ENCODE measurements around the gene C3orf20.

Gene C3orf20

GRCh38 chr3:14646131-14646573, 28.8 kb upstream of the C3orf20 start:
- Histone ChIP-seq H3K14ac (ENCODE audit: low read length) (no peak overlapping the region), H3K4me1 (ENCODE audit: control insufficient read depth in 1 of 2, insufficient read depth in 2 of 2, low read length in 2 of 2) (no peaks in the 10 kb centered on the region), H3K9ac (ENCODE audit: low read length) (no peak overlapping the region), H3K27me3 (ENCODE audit: insufficient read depth, low read length) (no peaks in the 10 kb centered on the region), H2AK5ac (ENCODE audit: low read length) (no peak overlapping the region), H3K36me3 (ENCODE audit: control insufficient read depth in 1 of 2, insufficient read depth in 2 of 2, low read length in 2 of 2) (no peaks in the 10 kb centered on the region), H3K27ac (ENCODE audit: low read depth, low read length) (no peak overlapping the region), H4K8ac (ENCODE audit: low read depth, low read length) (no peak overlapping the region), H2AFZ (ENCODE audit: insufficient read depth, low read length, poor library complexity) (no peak overlapping the region), H3K79me2 (ENCODE audit: control insufficient read depth, insufficient read depth, low read length, poor library complexity) (no peaks in the 10 kb centered on the region), H3K9me3 (ENCODE audit: insufficient read depth, low read depth, low read length) (peaks cover 1% of the 10 kb centered on the region), H3K4me3 (ENCODE audit: low read depth, low read length) (no peak overlapping the region), H2BK12ac (ENCODE audit: low read length) (no peak overlapping the region), H3K4ac (ENCODE audit: low read depth, low read length) (no peak overlapping the region), H4K12ac (ENCODE audit: low read depth, low read length) (no peak overlapping the region), H3K79me1 (ENCODE audit: low read length) (no peaks in the 10 kb centered on the region), H3K4me2 (ENCODE audit: low read length) (no peak overlapping the region), H3K23ac (ENCODE audit: low read length) (no peak overlapping the region), H2BK120ac (ENCODE audit: insufficient read depth, low read length, poor library complexity) (no peak overlapping the region), H2BK5ac (ENCODE audit: low read depth, low read length, poor library complexity) (no peak overlapping the region), H3K18ac (ENCODE audit: low read length) (no peak overlapping the region), H4K91ac (ENCODE audit: low read depth, low read length) (no peak overlapping the region)
- DNase-seq: no peak
- WGBS (ENCODE audit: extremely low coverage, insufficient coverage, insufficient read length): no CpG with 5 or more reads among the region's 6 CpGs

GRCh38 chr3:14646589-14647413, 28.1 kb upstream of the C3orf20 start:
- peaks cover 2% of the 10 kb centered on the region for H3K79me2 ChIP-seq (ENCODE audit: control insufficient read depth, insufficient read depth, low read length, poor library complexity)
- no peak overlapping the region for H3K4me2 ChIP-seq (ENCODE audit: low read length)
- H4K8ac ChIP-seq (ENCODE audit: low read depth, low read length): no peak overlapping the region
- H3K23ac ChIP-seq (ENCODE audit: low read length): no peak overlapping the region
- H3K18ac ChIP-seq (ENCODE audit: low read length): no peak overlapping the region
- no peak overlapping the region for H2AK5ac ChIP-seq (ENCODE audit: low read length)
- no peak overlapping the region for H3K4me3 ChIP-seq (ENCODE audit: low read depth, low read length)
- no peak overlapping the region for H2BK12ac ChIP-seq (ENCODE audit: low read length)
- H3K9me3 ChIP-seq (ENCODE audit: insufficient read depth, low read depth, low read length): peaks cover 1% of the 10 kb centered on the region
- no peak overlapping the region for H2BK120ac ChIP-seq (ENCODE audit: insufficient read depth, low read length, poor library complexity)
- no peaks in the 10 kb centered on the region for H3K4me1 ChIP-seq (ENCODE audit: control insufficient read depth in 1 of 2, insufficient read depth in 2 of 2, low read length in 2 of 2)
- no peak overlapping the region for H4K12ac ChIP-seq (ENCODE audit: low read depth, low read length)
- no CpG with 5 or more reads among the region's 9 CpGs for WGBS (ENCODE audit: extremely low coverage, insufficient coverage, insufficient read length)
- H2BK5ac ChIP-seq (ENCODE audit: low read depth, low read length, poor library complexity): no peak overlapping the region
- H3K4ac ChIP-seq (ENCODE audit: low read depth, low read length): no peak overlapping the region
- no peaks in the 10 kb centered on the region for H3K36me3 ChIP-seq (ENCODE audit: control insufficient read depth in 1 of 2, insufficient read depth in 2 of 2, low read length in 2 of 2)
- H3K27ac ChIP-seq (ENCODE audit: low read depth, low read length): no peak overlapping the region
- peaks cover 2% of the 10 kb centered on the region for H3K79me1 ChIP-seq (ENCODE audit: low read length)
- no peak overlapping the region for H4K91ac ChIP-seq (ENCODE audit: low read depth, low read length)
- H3K9ac ChIP-seq (ENCODE audit: low read length): no peak overlapping the region
- DNase-seq: no peak
- H2AFZ ChIP-seq (ENCODE audit: insufficient read depth, low read length, poor library complexity): no peak overlapping the region
- no peaks in the 10 kb centered on the region for H3K27me3 ChIP-seq (ENCODE audit: insufficient read depth, low read length)
- no peak overlapping the region for H3K14ac ChIP-seq (ENCODE audit: low read length)

DNA sequence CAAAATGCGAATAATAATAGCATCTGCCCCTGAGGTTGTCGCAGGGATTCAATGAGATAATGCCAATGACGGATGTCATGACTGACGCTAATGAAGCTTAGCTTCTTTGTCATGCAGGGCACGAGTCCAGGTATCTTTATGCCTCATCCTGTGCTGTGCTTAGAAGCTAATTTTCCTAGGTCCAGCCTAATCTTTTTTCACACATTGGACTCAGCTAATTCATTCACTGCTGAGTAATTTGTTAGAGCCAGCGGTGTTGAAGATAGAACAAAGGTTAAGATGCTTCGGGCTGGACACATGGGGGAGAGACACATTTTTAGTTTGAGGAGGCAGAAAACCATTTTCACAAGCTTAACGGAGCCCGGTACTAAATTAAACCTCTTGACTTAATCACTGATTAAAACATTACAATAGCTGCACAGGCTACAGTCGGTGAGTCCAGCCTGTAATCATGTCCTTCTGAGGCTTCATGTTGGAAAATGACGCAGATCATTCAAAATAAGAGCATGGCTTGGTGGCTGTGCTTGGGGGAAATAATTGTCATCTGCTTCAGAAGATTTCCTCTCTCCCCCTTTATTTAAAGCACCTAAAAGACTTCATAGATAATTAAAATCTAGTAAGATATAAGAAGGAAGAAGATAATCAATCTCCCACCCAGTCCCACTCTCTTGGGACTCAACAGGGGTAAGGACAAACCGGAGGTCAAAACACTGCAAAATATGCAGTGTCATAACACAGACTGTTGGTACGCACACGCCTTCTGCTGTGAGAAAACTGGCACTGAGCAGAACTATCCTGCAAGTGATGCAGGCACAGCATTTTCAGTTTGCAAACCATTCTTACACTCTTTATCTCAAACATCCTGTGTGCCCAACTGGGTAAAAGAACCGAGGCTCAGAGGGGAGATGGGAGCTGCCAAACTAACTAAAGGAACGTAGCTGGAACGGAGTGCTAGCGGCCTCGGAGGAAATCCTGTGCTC, 26.7 kb upstream of the C3orf20 start:
- no peak overlapping the region for H3K14ac ChIP-seq (ENCODE audit: low read length)
- H4K91ac ChIP-seq (ENCODE audit: low read depth, low read length): no peak overlapping the region
- no peak overlapping the region for H3K27ac ChIP-seq (ENCODE audit: low read depth, low read length)
- no peak overlapping the region for H4K8ac ChIP-seq (ENCODE audit: low read depth, low read length)
- no peak for DNase-seq
- no peak overlapping the region for H2AFZ ChIP-seq (ENCODE audit: insufficient read depth, low read length, poor library complexity)
- no peaks in the 10 kb centered on the region for H3K36me3 ChIP-seq (ENCODE audit: control insufficient read depth in 1 of 2, insufficient read depth in 2 of 2, low read length in 2 of 2)
- peaks cover 0 to 2% of the 10 kb centered on the region in 2 experiments for H3K4me1 ChIP-seq (ENCODE audit: control insufficient read depth in 1 of 2, insufficient read depth in 2 of 2, low read length in 2 of 2)
- no peak overlapping the region for H2BK12ac ChIP-seq (ENCODE audit: low read length)
- no peak overlapping the region for H2BK120ac ChIP-seq (ENCODE audit: insufficient read depth, low read length, poor library complexity)
- H2BK5ac ChIP-seq (ENCODE audit: low read depth, low read length, poor library complexity): no peak overlapping the region
- no peak overlapping the region for H3K4me2 ChIP-seq (ENCODE audit: low read length)
- no peaks in the 10 kb centered on the region for H3K9me3 ChIP-seq (ENCODE audit: insufficient read depth, low read depth, low read length)
- H3K27me3 ChIP-seq (ENCODE audit: insufficient read depth, low read length): no peaks in the 10 kb centered on the region
- no peak overlapping the region for H2AK5ac ChIP-seq (ENCODE audit: low read length)
- H3K18ac ChIP-seq (ENCODE audit: low read length): no peak overlapping the region
- H3K4me3 ChIP-seq (ENCODE audit: low read depth, low read length): no peak overlapping the region
- no CpG with 5 or more reads among the region's 19 CpGs for WGBS (ENCODE audit: extremely low coverage, insufficient coverage, insufficient read length)
- no peak overlapping the region for H4K12ac ChIP-seq (ENCODE audit: low read depth, low read length)
- peaks cover 5% of the 10 kb centered on the region for H3K79me2 ChIP-seq (ENCODE audit: control insufficient read depth, insufficient read depth, low read length, poor library complexity)
- peaks cover 4% of the 10 kb centered on the region for H3K79me1 ChIP-seq (ENCODE audit: low read length)
- H3K9ac ChIP-seq (ENCODE audit: low read length): no peak overlapping the region
- no peak overlapping the region for H3K4ac ChIP-seq (ENCODE audit: low read depth, low read length)
- H3K23ac ChIP-seq (ENCODE audit: low read length): no peak overlapping the region

DNA sequence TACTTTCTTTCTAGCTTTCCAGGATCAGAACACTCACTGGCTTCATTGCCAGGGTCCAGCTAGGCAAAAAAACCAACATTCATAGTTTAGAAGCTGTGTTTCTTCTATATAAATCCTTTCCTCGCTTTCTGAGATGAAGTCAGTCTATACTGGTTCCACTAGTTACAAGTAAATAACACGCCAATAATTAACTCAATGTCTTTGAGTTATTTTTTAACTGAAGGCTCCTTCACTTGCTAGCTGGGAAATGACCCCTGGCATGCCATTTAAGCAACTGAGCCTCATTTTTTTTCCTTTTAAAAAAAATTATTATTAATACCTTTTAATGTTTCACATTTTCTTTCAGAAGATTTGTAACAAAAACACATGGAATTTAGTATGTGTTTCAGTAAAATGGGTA, 25.5 kb upstream of the C3orf20 start:
- Histone ChIP-seq H2AK5ac (ENCODE audit: low read length) (no peak overlapping the region), H4K12ac (ENCODE audit: low read depth, low read length) (no peak overlapping the region), H4K8ac (ENCODE audit: low read depth, low read length) (no peak overlapping the region), H3K4me3 (ENCODE audit: low read depth, low read length) (no peak overlapping the region), H3K9ac (ENCODE audit: low read length) (no peak overlapping the region), H3K23ac (ENCODE audit: low read length) (no peak overlapping the region), H3K4me1 (ENCODE audit: control insufficient read depth in 1 of 2, insufficient read depth in 2 of 2, low read length in 2 of 2) (peaks cover 0 to 2% of the 10 kb centered on the region in 2 experiments), H3K4ac (ENCODE audit: low read depth, low read length) (no peak overlapping the region), H3K79me2 (ENCODE audit: control insufficient read depth, insufficient read depth, low read length, poor library complexity) (peaks cover 5% of the 10 kb centered on the region), H3K27me3 (ENCODE audit: insufficient read depth, low read length) (no peaks in the 10 kb centered on the region), H3K14ac (ENCODE audit: low read length) (no peak overlapping the region), H3K27ac (ENCODE audit: low read depth, low read length) (no peak overlapping the region), H3K9me3 (ENCODE audit: insufficient read depth, low read depth, low read length) (no peaks in the 10 kb centered on the region), H2AFZ (ENCODE audit: insufficient read depth, low read length, poor library complexity) (no peak overlapping the region), H3K18ac (ENCODE audit: low read length) (no peak overlapping the region), H2BK5ac (ENCODE audit: low read depth, low read length, poor library complexity) (no peak overlapping the region), H3K36me3 (ENCODE audit: control insufficient read depth in 1 of 2, insufficient read depth in 2 of 2, low read length in 2 of 2) (no peaks in the 10 kb centered on the region), H2BK12ac (ENCODE audit: low read length) (no peak overlapping the region), H3K79me1 (ENCODE audit: low read length) (peaks cover 4% of the 10 kb centered on the region), H4K91ac (ENCODE audit: low read depth, low read length) (no peak overlapping the region), H2BK120ac (ENCODE audit: insufficient read depth, low read length, poor library complexity) (no peak overlapping the region), H3K4me2 (ENCODE audit: low read length) (no peak overlapping the region)
- DNase-seq: no peak
- no CpG with 5 or more reads among the region's 2 CpGs for WGBS (ENCODE audit: extremely low coverage, insufficient coverage, insufficient read length)
